NB4 (cell line): ENCODE measurements around the gene SP5.

Experiments used
- DNase-seq: peaks from one replicate; pipeline ENCODE4 v3.0.0; 2010; ENCODE audit warnings: low read depth
- H3K4me3 ChIP-seq: one replicate; pipeline ENCODE4 v1.5.1; 2011; ENCODE audit warnings: mild to moderate bottlenecking, low read depth, low read length, moderate library complexity
- CTCF ChIP-seq: IDR thresholded peaks from one replicate; pipeline ENCODE4 v1.5.1; 2012; ENCODE audit warnings: low read depth, low read length
- MAX ChIP-seq: IDR thresholded peaks from 2 replicates; pipeline ENCODE4 v1.6.1; 2011; ENCODE audit warnings: low read depth, low read length
- MYC ChIP-seq: IDR thresholded peaks from 2 replicates; pipeline ENCODE4 v1.6.1; 2011; ENCODE audit warnings: low read depth, low read length
- POLR2A ChIP-seq: IDR thresholded peaks from 2 replicates; pipeline ENCODE4 v1.6.1; 2011; ENCODE audit warnings: mild to moderate bottlenecking; ENCODE audit not compliant: insufficient read length; ENCODE audit errors: extremely low read depth

SP5 gene

GRCh38 chr2:170737821-170738220 lies 22.7 kb downstream of the SP5 start:
- H3K4me3 ChIP-seq = no peak overlapping the region
- no peak for TF ChIP-seq MYC
- no peak for TF ChIP-seq MAX
- TF ChIP-seq CTCF = no peak
- no peak for TF ChIP-seq POLR2A
- no peak for DNase-seq

- TF ChIP-seq POLR2A (no peak), MYC (no peak), MAX (no peak), CTCF (no peak)
- no peak for DNase-seq
- no peak overlapping the region for H3K4me3 ChIP-seq
These were observed 23.9 kb downstream of the SP5 start for GRCh38 chr2:170739048-170739447.

- TF ChIP-seq MYC = no peak
- TF ChIP-seq POLR2A = no peak
- TF ChIP-seq CTCF = no peak
- no peak for TF ChIP-seq MAX
- H3K4me3 ChIP-seq = no peak overlapping the region
- peak; percentile 64 for DNase-seq
These were observed 24.4 kb downstream of the SP5 start for GRCh38 chr2:170739507-170740046.

GRCh38 chr2:170740660-170741059 lies 25.5 kb downstream of the SP5 start:
- no peak overlapping the region for H3K4me3 ChIP-seq
- no peak for DNase-seq
- TF ChIP-seq MAX (no peak), CTCF (no peak), MYC (no peak), POLR2A (no peak)

- no peak for TF ChIP-seq MYC
- no peak for TF ChIP-seq POLR2A
- TF ChIP-seq MAX = no peak
- TF ChIP-seq CTCF = no peak
- no peak for DNase-seq
- no peak overlapping the region for H3K4me3 ChIP-seq
These were observed 26.9 kb downstream of the SP5 start for GRCh38 chr2:170742000-170742399.
